Naive thymus-derived CD8-positive, alpha-beta T cell (primary cell): ENCODE results near the gene TSPAN19. TPM values are rescaled to one million over a fixed set of nuclear protein-coding genes. Genes with fewer than 3 reads are reported as not detected.

Experiments used
- polyA plus RNA-seq, 3 donors: library from polyadenylated mRNA; unstranded; fragments of 300-500 nt; fragmentation: Illumina TruSeq; gene quantifications; one replicate each; pipeline ENCODE4 v1.2.3, GENCODE V29; 2021
- total RNA-seq, 8 experiments: library from RNA in 2 of 8; stranded (reverse) in 2 of 8; gene quantifications; one replicate each; pipeline ENCODE4 v1.2.3 and lab custom pipeline; 2021 to 2026

Gene TSPAN19
- total and polyA plus RNA-seq, 5 experiments from 2014 or later = not detected

Other genes starting within 250 kb of the TSPAN19 start
- not detected for gene SLC6A15, start 123.5 kb downstream of the TSPAN19 start, total RNA-seq
- not detected for gene SLC6A15, start 123.5 kb downstream of the TSPAN19 start, polyA plus RNA-seq
- gene LRRIQ1, start 74 bp upstream of the TSPAN19 start, total RNA-seq = not detected
- not detected for gene LRRIQ1, start 74 bp upstream of the TSPAN19 start, polyA plus RNA-seq
- gene ALX1, start 243.9 kb upstream of the TSPAN19 start, total RNA-seq = not detected
- gene ALX1, start 243.9 kb upstream of the TSPAN19 start, polyA plus RNA-seq = not detected